HG02571 (cell line): ENCODE measurements around the gene PACRG.

ENCODE experiments used
- ATAC-seq: cut with Tn5 transposase; IDR thresholded peaks from one replicate; pipeline ENCODE4 v1.9.1; 2021; ENCODE audit warnings: mild to moderate bottlenecking, moderate library complexity; ENCODE audit not compliant: unreplicated experiment

Gene PACRG

DNA sequence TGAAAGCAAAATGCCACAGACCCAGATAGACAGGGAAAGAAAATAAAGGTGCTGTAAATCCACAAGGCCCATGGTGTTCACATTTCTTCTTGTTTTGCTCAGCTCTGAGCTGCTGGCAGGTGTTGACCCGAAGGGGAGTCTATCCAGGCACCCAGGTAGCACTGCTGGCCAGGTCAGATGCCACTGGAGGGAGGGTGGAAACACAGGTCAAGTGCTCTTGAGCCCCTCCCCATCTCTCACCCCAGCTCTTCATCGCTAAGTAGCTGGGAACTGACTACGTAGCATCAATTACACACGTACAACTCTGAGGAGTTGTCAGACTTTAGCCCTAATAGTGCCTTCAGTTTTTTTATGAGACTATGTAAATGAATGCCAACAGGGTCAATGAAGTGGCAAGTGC is 399.0 kb downstream of the PACRG start:
- ATAC-seq, result no peak

DNA sequence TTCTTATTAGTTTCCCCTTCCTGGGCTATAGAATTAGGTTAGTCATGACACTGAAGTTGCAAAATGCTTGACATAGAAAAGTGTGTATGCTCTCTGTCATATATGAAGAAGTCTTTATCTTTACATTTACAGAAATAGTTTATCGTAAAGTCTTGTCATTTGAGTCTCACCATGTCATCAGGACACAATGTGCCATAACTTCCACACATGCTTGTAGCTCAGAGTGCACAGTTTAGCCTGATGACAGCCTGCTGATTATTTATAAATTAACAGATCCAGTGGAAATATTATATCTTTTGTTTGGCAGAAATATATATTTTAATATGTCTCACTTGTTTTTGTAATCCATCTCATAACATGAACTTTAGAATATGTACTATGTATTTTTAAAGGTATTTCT is 399.8 kb downstream of the PACRG start:
- no peak for ATAC-seq

DNA sequence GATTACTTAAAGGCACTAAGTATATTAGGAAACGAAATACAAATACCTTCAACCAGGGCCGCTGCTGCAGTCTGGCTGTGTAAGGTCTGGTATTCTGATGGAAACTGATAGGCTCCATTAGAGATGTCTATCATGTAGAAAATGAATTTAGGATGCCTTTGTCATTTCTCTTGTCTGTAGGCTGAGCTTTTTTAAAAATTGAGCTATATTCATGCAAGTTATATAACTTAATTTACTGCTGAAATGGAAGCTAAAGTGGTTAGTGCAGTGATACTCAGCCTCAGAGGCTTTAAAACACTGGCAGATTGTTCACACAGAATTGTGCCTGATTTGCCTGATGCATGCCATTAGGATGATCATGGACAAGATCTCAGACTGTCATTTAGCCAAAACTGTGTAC is 400.6 kb downstream of the PACRG start:
- ATAC-seq, result no peak

DNA sequence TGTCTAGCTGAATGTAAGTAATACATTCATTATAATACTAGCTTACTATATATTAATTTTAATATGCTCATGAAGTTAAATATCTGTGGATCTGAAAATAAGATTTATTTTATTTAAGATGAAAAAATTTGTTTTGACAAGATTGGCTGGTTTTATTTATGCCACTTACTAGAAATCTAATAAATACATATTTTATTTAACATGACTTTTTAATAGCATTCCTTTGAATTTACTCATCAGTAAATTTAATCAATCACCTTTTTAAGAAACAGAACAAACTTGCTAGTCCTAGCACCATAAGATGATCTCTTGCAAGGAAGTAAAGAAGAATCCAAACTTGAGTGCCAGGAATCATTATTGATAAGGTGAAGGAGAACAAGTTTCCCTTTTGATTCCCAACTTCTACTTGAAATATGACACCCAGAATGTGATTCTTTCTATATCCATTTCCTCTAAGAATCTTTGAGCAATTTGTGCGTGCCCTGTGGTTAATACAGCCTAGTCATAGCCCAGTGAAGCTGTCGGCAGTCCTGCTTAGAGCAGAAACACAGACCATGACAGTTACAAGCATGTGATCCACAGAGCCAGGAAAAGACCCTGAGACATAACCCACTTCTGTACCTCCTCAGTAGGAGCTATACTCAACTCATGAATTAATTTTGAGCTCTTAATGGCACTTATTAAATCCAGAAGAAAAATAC is 404.4 kb downstream of the PACRG start:
- ATAC-seq, result no peak

DNA sequence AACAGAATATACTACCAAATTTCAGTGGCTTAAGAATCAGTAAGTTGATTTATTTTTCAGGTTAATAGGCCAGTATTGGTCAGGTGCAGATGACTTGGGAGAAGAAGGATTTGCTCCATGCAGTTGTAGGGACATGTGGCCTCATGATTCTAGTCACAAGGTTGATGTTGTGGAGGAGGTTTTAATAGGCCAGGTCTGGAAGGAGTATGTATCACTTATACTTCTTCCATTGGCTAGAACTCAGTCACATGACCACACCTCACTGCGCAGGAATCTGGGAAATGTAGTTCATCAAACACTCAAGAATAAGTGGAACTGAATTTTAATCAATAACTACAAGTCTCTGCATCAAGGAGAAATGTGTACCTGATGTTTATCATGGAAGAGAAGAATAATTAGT is 405.2 kb downstream of the PACRG start:
- no peak for ATAC-seq

DNA sequence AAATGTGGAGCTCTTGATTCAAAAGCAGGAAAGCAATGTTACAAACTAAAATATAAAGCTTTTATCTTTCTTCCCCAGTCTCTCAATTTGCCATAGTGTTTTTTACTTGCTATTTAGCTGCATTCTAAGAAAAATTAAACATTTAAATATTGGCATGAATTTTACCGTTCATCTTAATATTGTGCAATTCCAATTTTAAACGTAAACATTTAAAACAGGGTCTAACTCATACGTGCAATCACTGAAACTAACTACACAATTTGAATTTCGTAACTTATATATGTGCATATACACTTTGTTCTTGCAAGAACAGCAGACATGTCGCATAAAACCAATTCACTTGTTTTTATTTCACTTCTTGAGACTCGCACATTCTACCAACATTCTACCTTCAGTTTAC is 405.9 kb downstream of the PACRG start:
- ATAC-seq, result no peak

DNA sequence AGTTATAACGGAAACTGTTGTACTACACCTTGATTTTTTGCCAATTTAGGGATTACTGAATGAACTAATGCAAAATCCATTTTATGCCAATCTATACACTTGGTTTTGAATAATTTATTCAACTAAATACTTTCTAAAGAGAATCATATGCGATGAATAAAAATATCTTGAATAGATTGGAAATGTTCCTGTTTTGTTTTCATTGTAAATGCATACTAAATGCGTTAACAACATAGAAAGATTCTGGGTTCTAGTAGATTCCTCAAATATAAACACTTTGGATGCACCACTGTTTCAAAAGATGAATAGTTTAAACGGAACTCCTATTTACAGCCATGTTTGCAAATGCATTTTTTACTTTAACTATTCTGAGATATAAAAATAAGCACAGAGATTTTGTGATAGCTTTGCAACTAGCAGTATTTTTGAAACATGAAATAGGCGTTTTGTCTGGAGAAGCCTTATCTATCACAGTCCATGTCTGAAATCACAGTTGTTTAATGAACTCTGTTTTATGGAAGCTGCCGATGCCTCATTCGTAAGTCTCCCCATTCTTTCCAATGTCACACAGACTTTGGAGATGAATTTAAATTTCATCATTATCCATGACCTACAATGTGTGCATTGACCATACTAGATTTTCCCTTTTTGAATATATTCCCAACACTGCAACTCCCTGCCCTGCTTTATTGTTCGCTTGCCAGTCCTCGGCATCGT is 409.1 kb downstream of the PACRG start:
- no peak for ATAC-seq

DNA sequence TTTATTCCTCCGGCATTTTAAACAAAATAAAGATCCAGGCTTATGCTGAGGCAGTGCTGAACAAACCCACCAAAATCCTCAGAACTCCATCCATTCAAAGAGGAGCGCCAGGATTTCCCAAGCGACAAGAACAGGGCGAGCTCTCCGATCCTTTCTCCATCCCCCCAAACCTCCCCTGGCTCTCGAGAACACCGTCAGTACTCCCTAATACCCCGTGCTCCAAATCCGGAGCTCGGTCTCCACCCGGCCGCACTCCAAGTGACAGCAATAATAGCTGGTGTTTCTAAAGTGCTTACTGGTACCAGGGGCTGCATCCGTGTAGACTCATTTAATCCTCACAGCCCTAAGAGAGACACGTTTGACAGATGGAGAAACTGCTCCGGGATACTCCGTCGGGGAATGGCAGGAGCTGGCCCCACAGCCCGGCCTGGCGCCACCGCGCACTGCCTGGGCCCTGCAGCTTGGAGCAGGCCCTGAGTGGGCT is 409.7 kb downstream of the PACRG start:
- ATAC-seq, result no peak

DNA sequence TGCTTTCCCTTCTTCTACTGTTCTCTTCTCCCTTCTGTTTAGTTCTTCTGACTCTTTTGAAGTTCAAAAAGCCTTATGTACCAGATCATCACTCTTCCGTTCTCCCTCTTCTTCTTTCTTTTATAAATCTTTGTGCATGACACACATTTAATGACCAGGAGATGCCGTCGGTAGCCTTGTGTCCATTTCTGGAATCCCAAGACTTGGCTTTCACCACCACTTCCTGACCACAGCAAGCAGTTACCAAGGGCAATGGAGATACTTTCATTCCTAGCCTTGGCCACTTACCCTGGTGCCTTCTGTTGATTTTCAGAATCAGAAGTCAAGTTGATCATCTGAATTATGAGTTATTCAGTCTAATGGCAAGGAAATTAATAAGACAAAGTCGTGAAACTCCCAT is 418.3 kb downstream of the PACRG start:
- no peak for ATAC-seq

DNA sequence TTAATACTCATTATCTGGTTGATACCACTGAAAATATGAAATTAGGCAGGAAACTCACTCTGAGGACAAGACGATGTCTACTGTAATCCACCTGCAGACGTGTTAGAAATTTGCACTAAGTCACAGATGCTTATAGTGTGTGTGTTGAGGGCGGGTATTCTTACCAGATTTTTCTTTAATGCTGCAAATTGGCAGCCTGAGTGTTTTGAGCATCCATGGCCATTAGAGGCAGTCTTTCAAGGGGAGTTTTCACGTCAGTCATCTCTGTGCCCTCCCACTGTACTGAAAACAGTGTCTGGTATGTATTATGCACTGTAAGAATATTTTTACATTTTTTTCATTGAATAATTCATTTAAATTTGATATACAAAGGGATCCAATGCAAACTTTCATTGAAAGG is 420.2 kb downstream of the PACRG start:
- no peak for ATAC-seq

DNA sequence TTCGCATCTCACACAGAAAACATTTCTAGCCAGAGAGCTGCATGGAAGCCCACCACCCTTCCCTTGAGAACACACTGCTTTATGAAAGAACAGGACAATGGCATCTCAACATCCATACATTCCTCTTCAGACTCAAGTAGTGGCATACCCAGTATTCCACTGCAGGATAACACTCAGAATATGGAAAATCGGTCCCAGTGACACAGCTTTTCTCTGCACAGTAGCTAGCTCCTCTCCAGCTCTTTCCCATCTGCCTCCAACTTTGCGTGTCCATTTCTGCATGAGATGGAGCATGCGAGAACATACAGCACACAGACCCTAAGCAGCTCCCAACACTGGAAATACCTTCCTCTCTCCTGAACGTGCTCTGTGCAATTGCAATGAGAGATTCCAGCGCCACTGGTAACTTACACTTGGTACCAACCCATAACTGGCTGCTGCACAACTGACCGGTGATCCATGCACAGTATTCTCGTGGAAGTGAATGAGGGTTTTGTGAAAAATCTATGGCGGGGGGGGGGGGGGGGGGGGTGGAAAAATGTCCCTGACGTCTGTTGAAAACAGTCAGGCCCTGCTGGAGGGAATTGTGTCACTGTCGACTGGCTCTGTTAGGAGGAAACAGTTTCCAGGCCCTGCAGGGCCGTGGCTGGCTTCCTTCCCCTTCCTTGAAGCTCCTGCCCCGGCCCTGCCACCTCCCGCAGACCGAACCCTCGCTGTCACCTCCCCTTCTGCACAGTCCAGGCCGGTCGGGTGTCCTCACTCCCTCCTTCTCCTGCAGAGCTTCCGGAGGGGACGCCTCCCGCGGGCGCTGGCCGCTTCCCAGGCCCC is 420.9 kb downstream of the PACRG start:
- ATAC-seq, result no peak

DNA sequence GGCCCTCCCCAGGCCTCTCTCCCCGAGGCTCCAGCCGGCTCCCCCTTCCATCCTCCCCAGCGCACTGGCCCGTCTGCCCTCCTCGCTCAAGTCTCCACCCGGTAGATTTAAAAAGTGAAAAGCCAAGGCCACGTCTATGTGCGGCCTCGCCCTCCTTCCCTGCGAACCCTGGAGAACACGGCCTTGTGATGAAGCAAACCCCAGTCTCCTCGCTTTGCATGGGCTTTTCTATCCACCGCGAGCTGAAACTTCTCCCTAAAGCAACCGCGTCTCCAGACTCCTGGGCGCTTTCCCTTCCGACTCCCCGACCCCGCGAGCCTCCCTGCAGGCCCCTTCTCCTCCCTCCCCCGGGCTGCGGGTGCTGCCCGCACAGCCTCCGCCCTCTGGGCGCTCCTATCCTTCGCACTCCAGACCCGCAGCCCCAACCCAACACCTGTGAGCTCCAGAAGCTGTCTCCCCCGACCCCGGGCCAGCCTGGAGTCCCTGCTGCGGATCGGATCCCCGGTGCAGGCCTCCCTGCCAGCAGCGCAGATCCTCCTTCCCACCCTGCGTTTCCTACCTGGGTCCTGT is 421.6 kb downstream of the PACRG start:
- no peak for ATAC-seq

DNA sequence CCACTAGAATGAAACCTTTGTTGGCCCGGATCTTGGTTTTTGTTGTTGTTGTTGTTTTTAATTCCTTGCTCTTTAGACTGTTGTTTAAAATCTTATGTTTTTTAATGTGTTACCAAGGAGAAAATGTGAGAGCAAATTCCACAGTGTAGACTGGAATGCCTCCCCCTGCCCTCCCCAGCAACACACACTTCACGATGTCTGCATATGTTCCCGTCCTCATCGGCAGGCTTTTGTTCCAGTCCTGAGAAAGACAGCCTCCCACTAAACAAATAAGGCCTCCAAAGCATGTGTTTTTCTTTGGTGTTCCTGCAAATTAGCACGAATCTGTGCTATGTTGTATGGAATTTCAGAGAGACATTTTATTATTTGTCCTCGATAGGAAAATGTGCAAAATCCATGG is 423.4 kb downstream of the PACRG start:
- ATAC-seq, result no peak

DNA sequence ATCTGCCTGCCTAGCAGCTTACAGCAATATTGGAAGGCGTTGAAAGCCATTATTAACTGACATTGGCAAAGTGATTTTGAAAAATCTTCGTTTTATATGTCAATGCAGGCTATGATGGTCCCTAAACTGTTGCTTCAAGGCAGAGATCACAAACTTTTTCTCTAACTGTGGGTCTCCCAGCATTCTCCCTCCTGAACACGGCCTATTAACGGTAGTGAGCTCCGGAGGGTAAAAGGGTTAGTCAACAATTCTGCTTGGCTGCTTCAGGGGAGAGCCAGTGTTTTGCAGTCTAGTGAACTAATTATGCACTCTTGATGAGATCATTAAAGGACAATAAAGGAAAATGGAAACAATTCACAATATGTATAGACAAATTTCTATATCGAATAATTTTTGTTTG is 424.9 kb downstream of the PACRG start:
- ATAC-seq, result no peak

DNA sequence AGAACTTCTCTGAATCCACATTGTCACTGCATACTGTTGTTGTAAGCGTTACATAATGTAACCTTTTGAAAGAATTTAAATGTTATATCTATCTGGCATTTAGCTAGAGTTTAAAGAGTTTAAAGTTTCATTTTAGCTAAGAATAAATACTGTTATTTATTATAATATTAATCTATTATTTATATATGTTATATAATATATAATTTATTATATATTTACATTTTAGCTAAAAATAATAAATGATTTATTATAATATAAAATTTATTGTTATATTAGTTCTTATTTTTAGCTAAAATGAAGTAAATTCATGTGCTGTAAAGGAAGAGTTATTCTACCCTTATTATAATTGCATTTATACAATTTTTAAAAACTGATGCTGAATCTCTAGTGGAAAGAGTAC is 431.3 kb downstream of the PACRG start:
- ATAC-seq, result no peak

DNA sequence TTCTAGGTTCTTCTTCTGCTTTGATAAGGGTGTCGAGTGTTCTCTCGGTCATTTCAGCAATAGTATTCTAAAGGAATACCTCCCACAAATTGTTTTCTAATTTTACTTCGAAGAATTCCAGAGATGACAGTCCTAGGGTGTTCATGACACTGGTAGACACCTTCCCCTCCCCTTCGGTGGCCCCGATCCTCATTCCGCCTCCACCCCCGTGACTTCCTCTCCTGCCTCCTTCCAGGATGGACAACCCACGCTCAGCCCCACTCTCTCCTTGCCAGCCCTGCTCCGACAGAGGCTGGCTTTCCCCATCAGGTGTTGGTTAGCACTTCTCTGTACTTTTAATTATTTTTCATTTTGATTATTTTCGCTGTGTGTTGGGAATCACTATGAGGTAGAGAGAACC is 431.9 kb downstream of the PACRG start:
- ATAC-seq, result no peak

DNA sequence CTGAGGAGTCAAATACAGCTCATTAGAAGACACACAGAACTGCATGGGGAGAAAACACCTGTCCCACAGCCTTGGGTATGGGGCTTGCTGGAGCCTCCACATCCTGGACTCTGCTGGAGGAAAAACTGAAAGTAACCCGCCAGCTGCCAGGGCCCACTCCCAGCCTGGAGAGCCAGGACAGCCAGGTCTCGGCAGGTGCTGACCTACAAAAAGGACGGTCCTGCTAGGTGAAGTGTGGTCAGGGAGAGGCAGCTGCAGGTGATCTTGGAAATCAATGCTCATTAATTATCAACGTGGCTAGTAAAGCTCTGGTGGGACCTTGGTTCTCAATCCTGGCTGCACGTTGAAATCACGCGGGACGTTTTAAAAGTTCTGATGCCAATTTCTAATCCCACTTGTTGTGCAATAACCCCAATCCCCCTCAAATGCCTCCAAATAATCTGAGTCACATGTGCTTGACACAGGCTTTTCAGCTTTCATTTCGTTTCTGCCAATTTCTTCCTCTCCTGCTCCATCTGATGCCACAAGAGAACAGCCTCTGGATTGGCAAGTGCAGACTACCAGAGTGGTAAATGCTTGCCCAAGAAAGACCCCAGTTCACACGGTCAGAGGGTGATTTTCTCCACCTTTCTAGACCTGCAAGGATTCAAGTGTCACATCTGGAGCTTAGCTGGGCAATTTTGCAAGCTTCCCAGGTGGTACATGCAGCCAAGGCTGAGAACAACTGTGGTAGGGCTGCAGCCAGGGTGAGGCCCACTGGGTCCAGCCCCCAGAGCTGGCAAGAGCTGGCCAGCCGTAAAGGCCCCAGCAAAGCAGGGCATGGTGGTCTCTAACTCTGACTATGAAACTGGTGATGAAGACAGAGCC is 434.5 kb downstream of the PACRG start:
- no peak for ATAC-seq

DNA sequence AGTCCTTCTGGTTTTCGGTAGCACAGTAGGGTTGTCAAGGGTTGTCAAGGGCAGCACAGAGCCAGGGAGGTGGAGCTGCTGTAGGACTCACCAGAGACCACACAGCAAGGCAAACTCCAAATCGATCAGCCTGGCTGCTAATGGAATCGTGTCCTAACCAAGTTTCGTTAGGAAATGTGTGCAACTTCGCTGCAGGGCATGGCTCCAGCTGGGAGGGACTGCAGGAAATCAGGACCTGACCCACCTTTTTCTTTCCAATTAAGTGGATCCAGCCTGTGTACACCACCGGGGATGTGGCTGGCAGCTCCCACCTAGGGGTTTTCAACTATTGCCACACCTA is 435.1 kb downstream of the PACRG start:
- ATAC-seq, result no peak

DNA sequence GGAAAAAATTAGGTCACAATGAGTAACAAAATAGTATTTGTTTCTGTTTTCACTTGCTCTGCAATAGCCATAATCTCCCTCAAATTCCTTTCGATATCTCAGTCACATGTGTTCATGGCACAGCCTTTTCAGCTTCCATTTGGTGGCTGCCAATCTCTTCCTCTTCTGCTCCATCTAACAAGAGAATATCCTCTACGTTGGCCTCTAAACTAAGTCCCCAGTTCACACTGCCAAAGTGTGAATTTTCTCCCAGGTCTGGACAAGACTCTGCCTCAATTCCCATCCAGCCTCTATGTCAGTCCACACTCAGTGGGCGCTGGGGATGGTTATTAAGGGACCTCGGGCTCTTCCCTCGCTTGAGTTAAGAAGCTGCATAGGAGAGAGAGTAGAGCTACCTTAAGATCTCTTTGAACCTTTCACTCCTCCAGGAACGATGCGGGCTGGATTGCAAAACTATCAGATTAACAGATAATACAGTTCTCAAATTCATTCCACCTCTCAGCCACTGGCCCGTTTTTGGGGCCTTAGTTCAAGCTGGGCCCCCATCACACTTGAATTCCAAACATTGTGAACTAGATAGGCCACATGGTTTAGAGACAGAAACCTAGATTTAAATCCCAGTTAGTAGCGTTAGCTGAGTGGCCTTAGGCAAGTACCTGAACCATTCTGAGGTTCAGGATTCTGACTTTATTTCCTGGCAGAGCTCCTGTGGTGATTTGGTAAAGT is 436.6 kb downstream of the PACRG start:
- ATAC-seq, result no peak
